SH-SY5Y (cell line): Measurements from ENCODE around the gene LBR.
A peak's percentile ranks its signal among the peaks of the same experiment; 100 is the strongest.

Source experiments
- GATA2 ChIP-seq: IDR thresholded peaks from 2 replicates; pipeline ENCODE4 v1.6.1; 2011; ENCODE audit warnings: mild to moderate bottlenecking, low read depth, low read length
- GATA3 ChIP-seq: IDR thresholded peaks from 2 replicates; pipeline ENCODE4 v1.6.1; 2011; ENCODE audit warnings: low read depth, mild to moderate bottlenecking, low read length, moderate library complexity

The LBR gene

DNA sequence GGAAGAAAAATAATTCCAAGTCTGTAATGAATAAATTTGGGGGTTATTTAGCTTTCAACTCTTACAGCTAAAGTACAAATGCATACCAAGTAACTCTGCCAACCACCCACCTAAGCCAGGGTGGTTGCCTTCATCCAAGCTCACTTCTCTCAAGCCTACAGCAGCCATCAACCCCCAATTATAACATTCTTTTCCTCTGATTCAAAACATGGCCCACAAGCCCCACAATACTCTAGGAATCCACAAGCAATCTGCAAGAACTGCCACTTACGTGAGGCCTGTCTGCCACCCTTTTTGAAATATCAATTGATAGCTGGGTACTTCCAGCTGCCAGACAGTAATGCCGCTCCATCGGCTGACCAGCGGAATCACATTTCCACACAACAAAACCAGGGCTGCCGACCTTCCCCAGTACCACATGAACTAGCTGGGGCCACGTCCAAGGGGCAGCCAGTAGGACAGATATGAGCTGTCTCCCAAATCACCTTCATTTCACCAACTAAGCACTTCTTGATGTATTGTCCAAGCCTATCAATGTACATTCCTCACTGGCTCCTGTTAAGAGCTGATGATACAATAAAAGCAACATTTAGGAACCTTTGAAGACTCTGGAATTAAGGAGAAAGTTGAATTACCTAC lies 3.2 kb downstream of the LBR start:
- no peak for TF ChIP-seq GATA3
- no peak for TF ChIP-seq GATA2

DNA sequence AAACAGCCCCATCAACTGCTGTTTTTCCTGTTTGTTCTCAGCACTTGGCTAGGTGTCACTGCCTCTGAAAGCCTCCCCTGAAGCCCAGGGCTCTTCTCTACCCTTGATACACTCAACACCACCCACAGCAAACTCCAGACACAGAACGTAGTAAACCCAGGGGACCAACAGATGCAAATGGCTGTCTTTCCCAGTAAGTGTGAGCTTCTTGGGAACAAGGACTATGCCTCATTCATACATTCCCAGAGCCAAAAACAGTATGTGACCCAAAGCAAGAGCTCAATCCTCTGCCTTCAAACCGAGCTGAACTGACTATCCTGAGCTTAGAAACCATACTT lies 4.4 kb downstream of the LBR start:
- TF ChIP-seq GATA3 (no peak), GATA2 (no peak)

DNA sequence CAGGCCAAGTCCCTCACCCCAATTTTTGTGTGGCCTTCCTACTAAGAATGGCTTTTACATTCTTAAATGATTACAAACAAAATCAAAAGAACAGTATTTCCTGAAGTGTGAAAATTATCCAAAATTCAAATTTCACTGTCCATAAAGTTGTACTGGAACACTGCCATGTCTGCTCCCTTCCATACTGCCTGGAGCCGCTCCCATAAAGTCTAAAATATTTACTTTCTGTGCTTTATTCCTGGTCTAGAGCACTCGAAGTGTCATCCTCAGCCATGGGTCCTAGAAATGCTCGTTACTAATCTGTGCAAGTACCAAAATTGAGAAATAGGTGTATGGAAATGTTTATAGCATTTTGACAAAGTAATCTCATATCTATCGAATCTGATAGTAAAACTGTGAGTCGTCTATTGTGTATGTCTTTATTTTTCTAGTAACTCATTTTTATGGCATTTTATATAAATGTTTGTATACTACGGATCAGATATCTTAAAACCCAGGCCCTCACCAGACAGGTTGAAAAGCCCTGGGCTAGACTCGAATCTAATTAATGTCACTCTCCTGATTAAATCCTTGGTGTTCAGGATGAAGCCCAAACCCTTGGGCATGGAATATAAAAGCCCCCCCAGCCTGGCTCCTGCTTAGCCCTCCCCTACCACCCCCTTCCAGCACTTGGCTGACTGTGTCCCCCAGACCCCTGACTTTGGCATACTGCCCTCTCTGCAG lies 4.9 kb downstream of the LBR start:
- TF ChIP-seq GATA2 (peak; percentile 72), GATA3 (peak; percentile 80)

DNA sequence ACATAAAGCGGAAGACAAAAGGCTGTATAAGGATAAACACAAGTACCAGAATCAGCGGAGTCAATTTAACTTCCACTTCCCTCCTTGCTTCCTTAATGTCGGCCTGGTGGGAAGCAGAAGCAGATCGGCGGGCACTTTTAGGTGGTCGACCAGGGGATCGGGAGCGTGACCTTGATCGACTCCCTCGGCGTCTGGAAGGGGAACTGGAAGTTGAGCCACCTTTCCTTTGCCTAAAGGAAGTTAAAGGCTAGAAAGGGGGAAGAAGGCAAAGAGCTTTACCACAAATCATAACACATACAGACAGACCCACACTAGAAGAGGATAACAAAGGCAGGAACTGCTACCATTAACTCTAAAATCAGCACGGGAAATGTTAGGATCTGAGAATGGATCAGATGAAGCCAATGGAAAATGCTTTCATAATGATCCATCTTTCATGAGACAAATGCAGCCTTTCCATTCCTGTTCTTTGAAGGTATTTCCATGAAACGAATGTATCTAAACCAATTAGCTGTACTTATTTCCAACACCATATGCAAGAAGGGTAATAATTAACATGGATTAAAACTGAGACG lies 5.7 kb downstream of the LBR start:
- TF ChIP-seq GATA2 (no peak), GATA3 (no peak)

DNA sequence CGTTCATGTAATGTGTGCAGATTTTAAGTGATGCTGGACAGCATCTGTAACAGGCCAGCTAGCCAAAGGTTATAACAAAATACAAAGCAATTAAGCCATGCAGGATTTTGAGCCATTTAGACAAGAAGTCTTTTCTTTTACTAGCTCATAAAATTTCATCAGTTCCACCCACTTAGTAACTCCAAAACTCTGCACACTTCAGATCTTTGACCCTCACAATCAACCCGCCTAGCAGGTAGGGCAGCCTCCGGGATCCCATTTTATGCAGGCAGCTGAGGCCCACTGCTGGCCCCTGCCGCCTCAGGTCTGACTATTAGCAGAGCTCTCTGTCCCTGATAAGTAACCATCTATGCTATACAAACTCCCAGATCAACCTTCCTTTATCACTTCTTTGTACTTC lies 9.2 kb downstream of the LBR start:
- TF ChIP-seq GATA3 (no peak), GATA2 (no peak)

DNA sequence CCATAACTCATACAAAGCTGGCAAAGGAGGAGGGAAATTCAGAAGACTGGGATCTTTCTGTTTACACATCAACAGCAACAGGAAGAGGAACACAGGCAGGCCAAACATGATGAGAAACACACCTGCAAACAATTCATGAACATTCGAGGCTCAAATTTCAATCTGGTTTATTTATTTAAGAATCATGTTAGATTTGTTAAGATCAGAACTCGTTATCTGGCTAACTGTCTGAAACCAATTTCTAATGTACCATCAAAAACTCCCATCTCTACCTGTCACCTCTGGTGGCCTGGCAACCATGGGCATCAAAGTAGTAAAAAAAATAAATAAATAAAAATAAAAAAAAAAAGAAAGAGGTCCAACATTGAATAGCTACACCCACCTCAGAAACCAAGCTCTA lies 9.8 kb downstream of the LBR start:
- no peak for TF ChIP-seq GATA3
- no peak for TF ChIP-seq GATA2

DNA sequence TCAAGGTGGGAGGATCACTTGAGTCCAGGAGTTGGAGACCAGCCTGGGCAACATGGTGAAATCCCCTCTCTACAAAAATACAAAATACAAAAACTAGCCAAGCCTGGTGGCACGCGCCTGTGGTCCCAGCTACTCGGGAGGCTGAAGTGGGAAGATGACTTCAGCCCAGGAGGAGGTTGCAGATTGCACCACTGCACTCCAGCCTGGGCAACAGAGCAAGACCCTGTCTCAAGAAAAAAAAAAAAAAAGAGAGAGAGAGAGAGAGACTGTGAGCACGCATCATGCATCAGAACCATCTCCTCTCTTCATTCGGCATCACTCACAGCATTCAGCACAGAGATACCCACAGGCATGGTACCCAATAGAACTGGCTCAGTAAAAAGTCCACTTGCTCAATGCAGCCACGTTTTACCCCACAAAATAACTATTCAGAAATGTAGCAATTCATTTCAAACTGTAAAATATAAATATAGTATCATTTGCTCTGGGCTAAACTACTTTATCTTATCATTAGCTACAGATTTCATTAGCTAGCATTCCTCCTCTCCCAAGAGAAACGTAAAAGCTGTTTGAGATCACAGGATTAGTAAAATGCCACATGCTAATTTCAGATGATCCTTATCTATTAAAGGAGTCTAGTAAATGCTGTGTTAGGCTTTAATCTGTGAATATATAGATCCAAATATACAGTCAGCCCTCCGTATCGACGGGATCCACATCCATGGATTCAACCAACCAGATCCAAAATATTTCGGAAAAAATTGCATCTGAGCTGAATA lies 11.7 kb downstream of the LBR start:
- TF ChIP-seq GATA3 (peak; percentile 37), GATA2 (no peak)

DNA sequence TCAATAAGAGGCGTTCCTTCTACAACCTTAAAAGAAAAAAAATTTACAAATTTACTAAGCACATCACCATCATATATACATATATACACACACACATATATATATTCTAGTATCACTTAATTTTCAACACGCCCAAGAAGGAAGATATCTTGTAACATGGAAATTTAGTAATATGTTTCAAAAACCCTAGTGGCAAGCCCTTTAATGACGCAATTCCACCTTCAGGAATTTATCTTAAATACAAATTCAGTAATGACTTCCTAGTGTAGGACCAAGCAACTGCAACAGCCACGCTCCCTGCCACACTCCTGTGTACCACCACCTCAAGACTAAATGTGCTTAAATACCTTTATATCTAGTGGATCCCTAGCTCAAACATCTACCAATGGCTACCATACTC lies 12.5 kb downstream of the LBR start:
- no peak for TF ChIP-seq GATA2
- no peak for TF ChIP-seq GATA3

DNA sequence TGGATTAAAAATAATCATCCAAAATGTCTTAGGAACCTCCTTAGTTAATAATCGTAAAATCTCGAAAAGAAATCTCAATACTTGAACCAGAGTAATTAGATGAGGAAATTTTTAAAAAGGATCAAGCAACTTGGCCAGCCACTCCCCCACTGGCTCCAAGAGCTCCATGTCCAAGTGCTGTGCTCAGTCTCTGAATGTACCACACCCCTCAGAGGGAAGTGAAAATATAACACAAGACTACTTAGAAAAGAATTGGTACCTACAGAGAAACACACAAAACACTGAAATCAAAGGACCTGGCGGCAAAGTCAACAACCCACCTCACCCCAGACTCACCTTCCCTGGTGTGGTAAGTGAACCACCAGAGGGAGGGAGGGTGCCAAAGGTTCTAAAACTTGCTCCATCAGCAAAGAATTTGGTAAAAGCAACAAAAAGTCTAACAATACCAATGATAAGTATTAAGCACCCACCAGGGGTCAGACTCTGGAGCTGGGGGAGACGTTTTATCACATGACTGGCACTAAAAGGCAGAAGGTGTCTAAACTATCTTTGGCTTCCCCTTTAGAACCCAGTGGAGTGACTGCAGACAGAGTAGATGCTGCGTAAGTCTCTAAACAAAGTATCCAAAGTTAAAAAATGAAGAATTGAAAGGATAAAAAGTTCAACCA lies 14.0 kb downstream of the LBR start:
- no peak for TF ChIP-seq GATA3
- TF ChIP-seq GATA2 = no peak

DNA sequence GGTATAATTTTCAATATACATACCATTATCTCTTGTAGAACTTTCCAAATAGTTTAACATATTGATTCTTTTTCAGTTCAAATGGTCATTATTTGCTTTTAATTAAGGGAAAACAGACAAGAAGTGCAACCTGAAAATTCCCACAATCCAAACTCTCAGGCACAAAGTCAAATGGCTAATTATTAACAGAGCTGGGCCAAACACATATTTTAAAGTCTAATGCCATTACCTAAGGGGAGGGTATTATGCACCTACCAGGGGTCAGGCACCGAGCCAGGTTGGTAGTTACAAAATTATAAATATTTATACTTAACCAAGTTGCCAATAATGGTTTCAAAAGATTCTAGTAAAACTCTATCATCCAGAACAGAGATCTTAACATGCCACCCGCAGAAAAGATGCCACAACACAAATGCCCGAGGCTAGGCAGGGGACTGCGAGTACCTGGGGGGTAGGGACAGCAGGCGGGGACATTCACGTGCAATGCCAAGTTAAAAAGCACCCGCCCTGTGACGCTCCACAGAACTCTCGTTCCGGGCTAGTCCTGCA lies 15.0 kb downstream of the LBR start:
- TF ChIP-seq GATA3 (no peak), GATA2 (no peak)

DNA sequence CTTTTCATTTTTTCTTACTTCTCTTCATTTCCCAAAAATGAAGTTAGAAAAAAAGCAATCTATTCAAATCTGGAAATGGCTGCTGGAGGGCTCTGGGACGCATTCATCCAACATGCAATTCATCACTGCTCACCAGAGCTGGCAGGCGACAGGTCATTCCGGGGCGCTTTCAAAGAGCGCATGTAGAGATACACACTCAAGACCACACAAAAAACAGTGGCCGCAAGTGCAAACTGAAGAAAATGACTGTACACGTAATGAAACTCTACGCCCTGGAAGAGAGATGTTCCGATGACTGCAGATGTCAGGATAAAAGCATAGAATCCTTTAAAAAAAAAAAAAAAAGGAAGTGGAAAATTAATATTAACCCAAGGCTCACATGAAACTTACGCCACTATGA lies 15.5 kb downstream of the LBR start:
- no peak for TF ChIP-seq GATA3
- no peak for TF ChIP-seq GATA2

DNA sequence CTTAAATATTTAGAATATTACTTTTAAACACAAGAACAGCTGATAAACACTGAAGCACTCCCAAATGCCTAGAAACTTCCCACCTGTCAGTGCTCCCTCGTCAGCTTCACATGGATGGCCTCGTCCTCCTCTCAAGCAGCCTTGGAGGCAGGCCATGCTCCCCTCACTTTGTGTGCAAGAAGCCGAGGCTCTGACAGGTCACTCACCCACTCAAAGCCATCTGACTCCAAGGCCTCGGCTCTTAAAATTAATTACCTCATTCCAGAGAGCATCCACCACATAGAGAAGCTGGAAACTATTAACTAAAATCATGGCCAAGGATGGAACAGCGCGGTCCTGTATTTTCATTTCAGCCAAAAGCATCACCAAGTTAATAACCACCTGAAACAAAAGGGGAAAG lies 17.8 kb downstream of the LBR start:
- TF ChIP-seq GATA2 = no peak
- no peak for TF ChIP-seq GATA3

DNA sequence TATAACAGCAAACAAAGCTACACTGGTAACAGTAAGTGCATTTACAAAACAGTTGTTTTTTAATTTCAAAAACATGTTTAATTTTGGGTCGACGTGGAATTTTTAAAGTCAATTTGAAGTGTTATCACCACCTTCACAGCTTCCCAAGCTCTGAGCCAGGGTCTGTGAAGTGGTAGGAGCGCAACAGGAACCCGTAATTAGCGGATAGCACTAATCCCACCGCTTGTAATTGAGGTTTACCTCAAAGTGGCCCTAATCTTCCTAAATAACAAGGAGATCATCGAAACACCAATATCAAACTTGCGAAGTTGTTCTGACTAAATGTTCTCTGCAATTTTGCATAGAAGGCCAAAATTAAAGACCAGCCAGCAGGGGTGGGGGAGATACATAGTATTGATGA lies 18.8 kb downstream of the LBR start:
- no peak for TF ChIP-seq GATA2
- no peak for TF ChIP-seq GATA3

DNA sequence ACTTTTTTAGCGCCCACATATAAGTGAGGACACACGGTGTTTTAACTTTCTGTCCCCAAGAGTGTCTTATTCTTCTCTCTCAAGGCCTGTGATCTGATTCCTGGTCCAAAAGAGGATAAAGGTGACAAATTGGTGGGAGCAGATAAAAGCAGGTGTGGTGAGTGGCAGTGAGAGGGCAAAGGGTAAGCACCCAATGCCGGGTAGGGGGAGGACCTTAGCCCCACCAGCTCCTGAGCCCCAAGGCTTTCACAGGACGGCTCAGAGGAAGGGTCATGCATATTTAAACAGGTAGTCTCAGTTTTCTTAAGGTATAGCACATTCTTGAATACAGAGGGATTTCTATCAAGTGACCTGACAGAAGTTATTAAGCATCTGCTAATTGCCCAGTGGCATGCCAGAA lies 19.6 kb downstream of the LBR start:
- TF ChIP-seq GATA2 = no peak
- TF ChIP-seq GATA3 = no peak
